OCI-LY7 (cell line): ENCODE measurements around the gene SLC66A1. TPM values are rescaled to one million over a fixed set of nuclear protein-coding genes. Genes with fewer than 3 reads are reported as not detected.

Experiments used
- BruUV-seq: library from RNA; stranded (reverse); fragments of 400-500 nt; replicated peaks from 2 replicates; lab custom pipeline; 2021; lab: Mats Ljungman, UMichigan
- CTCF ChIA-PET: fragments of 300-600 bp; sonication (Branson Sonifier 250); formaldehyde crosslinking; loops from one replicate; lab custom pipeline; 2022; ENCODE audit warnings: antibody characterized with exemption; ENCODE audit not compliant: unreplicated experiment; lab: Charles Lee
- POLR2A ChIA-PET: fragments of 300-600 bp; sonication (Branson Sonifier 250); formaldehyde crosslinking; loops from one replicate; lab custom pipeline; 2022; ENCODE audit warnings: antibody characterized with exemption; lab: Charles Lee
- DNase-seq: peaks from one replicate; pipeline ENCODE4 v3.0.0-alpha.2; 2015; ENCODE audit warnings: low spot score
- H2AFZ ChIP-seq: fragments of 200-600 bp; sonication (generic), shearing (Covaris generic); 2 replicates; pipeline ENCODE4 v1.6.1; 2014; ENCODE audit warnings: mild to moderate bottlenecking, antibody characterized with exemption, low read length, moderate library complexity
- H3K27ac ChIP-seq: fragments of 200-600 bp; sonication (generic); 2 replicates; pipeline ENCODE4 v1.5.1; 2014; ENCODE audit warnings: mixed run types, low read depth, mild to moderate bottlenecking, moderate library complexity, low read length, inconsistent platforms; ENCODE audit not compliant: poor library complexity, severe bottlenecking
- H3K36me3 ChIP-seq: fragments of 200-600 bp; sonication (generic); 2 replicates; pipeline ENCODE4 v1.6.1; 2014; ENCODE audit warnings: mild to moderate bottlenecking, antibody characterized with exemption, low read length, moderate library complexity, mixed read lengths; ENCODE audit not compliant: insufficient read depth
- H3K4me1 ChIP-seq: fragments of 200-600 bp; sonication (generic); 2 replicates; pipeline ENCODE4 v1.5.1; 2014; ENCODE audit warnings: mild to moderate bottlenecking, low read length; ENCODE audit not compliant: insufficient read depth, poor library complexity, severe bottlenecking
- H3K4me2 ChIP-seq: fragments of 200-600 bp; sonication (generic); 2 replicates; pipeline ENCODE4 v1.6.1; 2014; ENCODE audit warnings: mild to moderate bottlenecking, low read length
- H3K4me3 ChIP-seq: fragments of 200-600 bp; sonication (generic); 2 replicates; pipeline ENCODE4 v1.5.1; 2014; ENCODE audit warnings: mild to moderate bottlenecking, low read depth, low read length; ENCODE audit not compliant: poor library complexity, severe bottlenecking
- H3K79me2 ChIP-seq: fragments of 200-600 bp; sonication (generic); 2 replicates; pipeline ENCODE4 v1.6.1; 2016; ENCODE audit warnings: low read depth, mild to moderate bottlenecking, low read length, moderate library complexity, mixed read lengths; ENCODE audit not compliant: insufficient read depth
- H3K9me2 ChIP-seq: fragments of 200-600 bp; sonication (generic); 2 replicates; pipeline ENCODE4 v1.6.1; 2016; ENCODE audit warnings: mild to moderate bottlenecking, low read length, mixed read lengths; ENCODE audit not compliant: insufficient read depth
- H3K9me3 ChIP-seq: fragments of 200-600 bp; sonication (generic); 2 replicates; pipeline ENCODE4 v1.6.1; 2014; ENCODE audit warnings: mild to moderate bottlenecking, mixed run types, low read length, mixed read lengths
- H4K20me1 ChIP-seq: fragments of 200-600 bp; sonication (generic); 2 replicates; pipeline ENCODE4 v1.6.1; 2014; ENCODE audit warnings: mild to moderate bottlenecking, antibody characterized with exemption, low read length, moderate library complexity, mixed read lengths; ENCODE audit not compliant: insufficient read depth
- CTCF ChIP-seq: fragments of 200-600 bp; sonication (generic); conservative IDR thresholded peaks from 2 replicates; pipeline ENCODE4 v1.5.1; 2014; ENCODE audit warnings: mild to moderate bottlenecking, antibody characterized with exemption, low read length, moderate library complexity, mixed read lengths
- EZH2phosphoT487 ChIP-seq: fragments of 200-600 bp; sonication (generic); IDR thresholded peaks from 2 replicates; pipeline ENCODE4 v1.6.1; 2018; ENCODE audit warnings: low read depth, borderline replicate concordance, mild to moderate bottlenecking, mixed run types, antibody characterized with exemption, low read length, moderate library complexity, mixed read lengths
- intact Hi-C: fragments of 100-400 bp; cut with micrococcal nuclease; formaldehyde crosslinking; loops from one replicate; pipeline ENCODE4 v1.10.0; 2022; ENCODE audit not compliant: unreplicated experiment
- total RNA-seq, 2 experiments: library from RNA; depleted of rRNA in 1 of 2; stranded (reverse); fragments of >200 nt in 1 of 2; shearing (Covaris generic) in 1 of 2; gene quantifications; 2 replicates each; pipeline ENCODE4 v1.2.3, GENCODE V29; 2014 to 2022

The SLC66A1 gene
- total RNA-seq, 2 experiments from 2014 or later, result 14.9 to 21.0 TPM

- Histone ChIP-seq H3K4me1 (no peaks in the 10 kb centered on the region), H3K9me2 (no peaks in the 10 kb centered on the region), H3K4me3 (no peak overlapping the region), H4K20me1 (no peaks in the 10 kb centered on the region), H3K9me3 (no peaks in the 10 kb centered on the region), H3K4me2 (no peak overlapping the region), H2AFZ (no peak overlapping the region), H3K27ac (no peak overlapping the region), H3K36me3 (peaks cover 18% of the 10 kb centered on the region; the same call in 1 of the 2 replicates), H3K79me2 (no peaks in the 10 kb centered on the region)
- CTCF ChIA-PET, result no interaction called here
- BruUV-seq, result no TSS peak
- intact Hi-C loops, result no loop called here
- POLR2A ChIA-PET, result interaction anchor here (0.6 kb wide), 1 partner anchor 1564 kb away, joined by 4 read pairs; no protein-coding TSS in a partner anchor
- DNase-seq, result no peak
- TF ChIP-seq CTCF, result no peak
- TF ChIP-seq EZH2phosphoT487, result no peak
These were observed 47.2 kb downstream of the SLC66A1 start for GRCh38 chr1:19359357-19359756.

- DNase-seq, result no peak
- intact Hi-C loops, result no loop called here
- Histone ChIP-seq H2AFZ (no peak overlapping the region), H3K9me3 (no peaks in the 10 kb centered on the region), H3K36me3 (peaks cover 12% of the 10 kb centered on the region; the same call in 1 of the 2 replicates), H3K4me3 (no peak overlapping the region), H3K4me1 (no peaks in the 10 kb centered on the region), H3K9me2 (no peaks in the 10 kb centered on the region), H3K79me2 (no peaks in the 10 kb centered on the region), H3K27ac (no peak overlapping the region), H3K4me2 (no peak overlapping the region), H4K20me1 (no peaks in the 10 kb centered on the region)
- no TSS peak for BruUV-seq
- ChIA-PET POLR2A (no interaction called here), CTCF (no interaction called here)
- no peak for TF ChIP-seq EZH2phosphoT487
- TF ChIP-seq CTCF, result no peak
These were observed 47.9 kb downstream of the SLC66A1 start for GRCh38 chr1:19360016-19360415.

- Histone ChIP-seq H3K9me3 (no peaks in the 10 kb centered on the region), H3K4me2 (no peak overlapping the region), H3K27ac (no peak overlapping the region), H3K4me3 (no peak overlapping the region), H3K36me3 (peaks cover 12% of the 10 kb centered on the region; the same call in 1 of the 2 replicates), H4K20me1 (no peaks in the 10 kb centered on the region), H3K9me2 (no peaks in the 10 kb centered on the region), H3K4me1 (no peaks in the 10 kb centered on the region), H3K79me2 (no peaks in the 10 kb centered on the region), H2AFZ (no peak overlapping the region)
- intact Hi-C loops, result no loop called here
- ChIA-PET CTCF (no interaction called here), POLR2A (no interaction called here)
- TF ChIP-seq EZH2phosphoT487 (no peak), CTCF (no peak)
- DNase-seq, result no peak
- BruUV-seq, result no TSS peak
These were observed 48.3 kb downstream of the SLC66A1 start for GRCh38 chr1:19360432-19360831.
